Measurements from ENCODE around the gene DPEP3.

DPEP3 gene

GRCh38 chr16:67936124-67936879, 44.0 kb downstream of the DPEP3 start, which contains the start of gene PSMB10:
Gene PSMB10 (minus strand): TSS chr16:67936850. CDS start chr16:67936749, 101 bp downstream.
- Histone ChIP-seq H3K27me3 (replicated peaks; ENCODE audit: insufficient read depth, low read length) (no peaks in the 10 kb centered on the region), H2AFZ (ENCODE audit: low read length) (peak within 1 kb of the TSS; percentile 69), H3F3A (ENCODE audit: insufficient read depth, low read length) (peaks cover 16% of the 10 kb centered on the region), H3K79me2 (ENCODE audit: low read length) (peaks cover 30% of the 10 kb centered on the region), H3K36me3 (replicated peaks; ENCODE audit: insufficient read depth, low read length) (no peaks in the 10 kb centered on the region; the same call in 1 of the 2 replicates), H3K4me2 (ENCODE audit: low read depth, low read length) (peak within 1 kb of the TSS; percentile 87), H4K20me1 (ENCODE audit: insufficient read depth, low read length) (no peaks in the 10 kb centered on the region), H3K9ac (ENCODE audit: low read length) (peak within 1 kb of the TSS; percentile 89), H3K9me3 (replicated peaks; ENCODE audit: insufficient read depth, low read length) (no peaks in the 10 kb centered on the region), H3K9me2 (replicated peaks; ENCODE audit: insufficient read depth, low read length) (no peaks in the 10 kb centered on the region), H3K27ac (ENCODE audit: low read length) (peak within 1 kb of the TSS; percentile 82), H3K4me1 (ENCODE audit: low read length) (peaks cover 15% of the 10 kb centered on the region), H3K4me3 (ENCODE audit: low read length) (peak within 1 kb of the TSS; percentile 99)
- no peak for TF ChIP-seq EZH2 (optimal IDR thresholded peaks at IDR 0.05; ENCODE audit: low read depth, low read length)
- no peak for TF ChIP-seq EZH2phosphoT487 (IDR thresholded peaks at IDR 0.05; ENCODE audit: low read length)
- TF ChIP-seq CTCF (IDR thresholded peaks at IDR 0.05; ENCODE audit: low read length) = no peak
- no peak for DNase-seq

DNA sequence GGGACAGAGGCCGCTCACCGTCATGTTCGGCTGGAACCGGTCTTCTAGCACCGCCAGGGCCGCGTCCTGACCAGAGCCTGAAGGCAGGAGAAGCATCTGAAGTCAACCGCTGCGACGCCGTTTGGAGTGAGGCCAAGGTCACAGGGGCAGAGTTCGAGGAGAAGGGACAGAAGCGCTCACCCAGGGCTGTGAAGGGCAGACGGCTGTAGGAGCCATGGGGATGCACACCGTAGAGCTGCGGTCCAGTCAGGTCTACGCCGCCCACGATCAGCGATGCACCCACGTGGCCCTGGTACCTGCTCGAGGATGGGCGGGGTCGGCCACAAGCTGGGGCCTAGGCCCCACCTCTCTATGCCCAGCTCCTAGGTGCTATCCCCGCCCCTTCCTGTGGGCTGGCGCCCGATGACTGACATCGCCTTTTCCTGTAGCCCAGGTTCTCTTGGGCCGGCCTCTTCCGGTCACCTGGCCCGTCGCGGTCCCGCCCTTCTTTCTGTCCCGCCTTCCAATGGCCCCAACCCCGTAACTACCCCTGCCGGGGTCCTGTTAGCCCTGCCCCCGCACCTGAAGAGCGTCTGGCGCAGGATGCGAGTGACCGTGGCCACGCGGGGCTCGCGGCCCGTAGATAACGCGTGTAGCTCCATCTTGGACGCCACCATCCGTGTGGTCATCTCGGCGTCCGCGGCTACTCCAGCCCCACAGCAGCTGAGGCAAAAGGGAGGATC, 44.7 kb downstream of the DPEP3 start:
- TF ChIP-seq CTCF (IDR thresholded peaks at IDR 0.05; ENCODE audit: low read length) (no peak), EZH2phosphoT487 (IDR thresholded peaks at IDR 0.05; ENCODE audit: low read length) (no peak), EZH2 (optimal IDR thresholded peaks at IDR 0.05; ENCODE audit: low read depth, low read length) (no peak)
- no peaks in the 10 kb centered on the region; the same call in 1 of the 2 replicates for H3K36me3 ChIP-seq (replicated peaks; ENCODE audit: insufficient read depth, low read length)
- peak; percentile 99 for DNase-seq
- no peaks in the 10 kb centered on the region for H3K9me2 ChIP-seq (replicated peaks; ENCODE audit: insufficient read depth, low read length)
- peak overlapping the region; percentile 82; the same call in 1 of the 2 replicates for H3K27ac ChIP-seq (ENCODE audit: low read length)
- no peaks in the 10 kb centered on the region for H4K20me1 ChIP-seq (ENCODE audit: insufficient read depth, low read length)
- peak overlapping the region; percentile 94 for H3K4me2 ChIP-seq (ENCODE audit: low read depth, low read length)
- H3K79me2 ChIP-seq (ENCODE audit: low read length) = peaks cover 30% of the 10 kb centered on the region
- peaks cover 16% of the 10 kb centered on the region for H3F3A ChIP-seq (ENCODE audit: insufficient read depth, low read length)
- peak overlapping the region; percentile 69 for H2AFZ ChIP-seq (ENCODE audit: low read length)
- peak overlapping the region; percentile 99 for H3K4me3 ChIP-seq (ENCODE audit: low read length)
- no peaks in the 10 kb centered on the region for H3K27me3 ChIP-seq (replicated peaks; ENCODE audit: insufficient read depth, low read length)
- no peaks in the 10 kb centered on the region for H3K9me3 ChIP-seq (replicated peaks; ENCODE audit: insufficient read depth, low read length)
- H3K4me1 ChIP-seq (ENCODE audit: low read length) = peaks cover 15% of the 10 kb centered on the region
- H3K9ac ChIP-seq (ENCODE audit: low read length) = peak overlapping the region; percentile 89

DNA sequence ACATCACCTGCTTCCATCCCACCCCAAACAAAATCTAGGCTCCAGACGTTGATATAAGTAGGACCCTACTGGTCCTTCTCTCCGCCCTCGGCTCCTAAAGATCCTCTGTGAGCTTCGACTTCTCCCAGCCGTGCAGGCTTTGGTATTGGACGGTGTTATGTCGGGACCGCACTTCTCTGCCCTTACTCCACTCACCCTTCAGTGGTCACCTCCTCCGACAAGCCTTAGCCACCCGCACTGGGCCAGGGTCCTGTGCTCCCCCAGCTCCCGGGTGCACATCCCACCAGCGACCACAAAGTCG, 45.2 kb downstream of the DPEP3 start:
- no peaks in the 10 kb centered on the region; the same call in 1 of the 2 replicates for H3K36me3 ChIP-seq (replicated peaks; ENCODE audit: insufficient read depth, low read length)
- peak overlapping the region; percentile 53; the same call in 1 of the 2 replicates for H3K9ac ChIP-seq (ENCODE audit: low read length)
- H3K4me3 ChIP-seq (ENCODE audit: low read length) = peak overlapping the region; percentile 99
- H4K20me1 ChIP-seq (ENCODE audit: insufficient read depth, low read length) = no peaks in the 10 kb centered on the region
- no peaks in the 10 kb centered on the region for H3K9me3 ChIP-seq (replicated peaks; ENCODE audit: insufficient read depth, low read length)
- H3K4me2 ChIP-seq (ENCODE audit: low read depth, low read length) = peak overlapping the region; percentile 94
- DNase-seq = no peak
- no peaks in the 10 kb centered on the region for H3K9me2 ChIP-seq (replicated peaks; ENCODE audit: insufficient read depth, low read length)
- H3K4me1 ChIP-seq (ENCODE audit: low read length) = peaks cover 15% of the 10 kb centered on the region
- TF ChIP-seq EZH2phosphoT487 (IDR thresholded peaks at IDR 0.05; ENCODE audit: low read length) (no peak), EZH2 (optimal IDR thresholded peaks at IDR 0.05; ENCODE audit: low read depth, low read length) (no peak), CTCF (IDR thresholded peaks at IDR 0.05; ENCODE audit: low read length) (no peak)
- no peaks in the 10 kb centered on the region for H3K27me3 ChIP-seq (replicated peaks; ENCODE audit: insufficient read depth, low read length)
- peaks cover 30% of the 10 kb centered on the region for H3K79me2 ChIP-seq (ENCODE audit: low read length)
- H3F3A ChIP-seq (ENCODE audit: insufficient read depth, low read length) = peaks cover 16% of the 10 kb centered on the region
- no peak overlapping the region for H2AFZ ChIP-seq (ENCODE audit: low read length)
- no peak overlapping the region for H3K27ac ChIP-seq (ENCODE audit: low read length)
